ENCODE measurements around the gene NTM.

NTM gene

DNA sequence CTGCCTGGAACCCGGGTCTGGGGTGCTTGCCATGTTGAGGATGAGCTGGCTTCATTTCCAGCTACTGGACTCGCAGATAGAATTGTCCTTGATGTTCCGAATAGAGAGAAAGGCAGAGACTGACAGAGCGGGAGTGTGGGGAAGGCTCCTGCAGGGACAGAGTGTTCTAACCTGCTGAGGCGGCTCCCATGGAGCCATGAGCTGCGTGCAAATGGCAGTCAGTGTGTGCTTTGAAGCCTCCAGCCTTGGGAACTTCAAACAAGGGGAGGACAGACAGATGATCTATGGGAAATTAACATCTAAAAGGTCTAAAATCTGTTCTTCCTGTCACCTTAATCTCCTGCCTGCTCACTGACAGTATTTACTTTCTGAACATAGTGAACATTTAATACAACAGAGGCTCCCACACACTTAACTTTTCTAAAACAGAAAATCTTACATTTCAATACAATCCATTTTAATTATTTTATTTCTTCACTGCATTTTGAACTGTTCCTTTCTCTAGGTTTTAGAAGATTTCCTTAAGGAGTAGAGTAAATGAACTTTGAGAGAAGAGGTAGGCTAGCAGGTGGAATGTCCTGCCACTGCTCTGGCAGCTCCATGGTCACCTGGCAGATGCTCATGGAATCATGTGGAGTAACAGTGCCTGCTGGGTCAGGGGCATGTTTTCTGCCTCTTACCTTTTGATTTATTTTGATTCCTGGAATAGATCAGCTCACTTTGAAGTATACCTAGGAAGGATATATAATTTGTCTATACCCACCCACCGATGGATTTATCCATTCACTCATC, 481.7 kb downstream of the NTM start:
- no peaks in the 10 kb centered on the region for H3F3A ChIP-seq (ENCODE audit: control insufficient read depth, insufficient read depth)
- no peaks in the 10 kb centered on the region for H3K9me2 ChIP-seq (replicated peaks; ENCODE audit: control insufficient read depth, low read length)
- no peak overlapping the region for H3K4me2 ChIP-seq (ENCODE audit: low read length)
- no peaks in the 10 kb centered on the region for H3K36me3 ChIP-seq (ENCODE audit: control insufficient read depth, low read length)
- no peak overlapping the region for H3K4me3 ChIP-seq (ENCODE audit: low read length)
- H3K4me1 ChIP-seq (ENCODE audit: control insufficient read depth, low read length): no peaks in the 10 kb centered on the region
- H3K79me2 ChIP-seq (ENCODE audit: control insufficient read depth, low read length): no peaks in the 10 kb centered on the region
- peaks cover 4% of the 10 kb centered on the region; the same call in 1 of the 2 replicates for H3K27me3 ChIP-seq (ENCODE audit: control insufficient read depth, low read length)
- no peaks in the 10 kb centered on the region for H4K20me1 ChIP-seq (ENCODE audit: control insufficient read depth, insufficient read depth, low read depth, low read length)
- H3K9me3 ChIP-seq (ENCODE audit: control insufficient read depth, insufficient read depth, low read length): no peaks in the 10 kb centered on the region
- no peak overlapping the region for H3K27ac ChIP-seq (ENCODE audit: low read depth, low read length)
- TF ChIP-seq, protein P1, sequence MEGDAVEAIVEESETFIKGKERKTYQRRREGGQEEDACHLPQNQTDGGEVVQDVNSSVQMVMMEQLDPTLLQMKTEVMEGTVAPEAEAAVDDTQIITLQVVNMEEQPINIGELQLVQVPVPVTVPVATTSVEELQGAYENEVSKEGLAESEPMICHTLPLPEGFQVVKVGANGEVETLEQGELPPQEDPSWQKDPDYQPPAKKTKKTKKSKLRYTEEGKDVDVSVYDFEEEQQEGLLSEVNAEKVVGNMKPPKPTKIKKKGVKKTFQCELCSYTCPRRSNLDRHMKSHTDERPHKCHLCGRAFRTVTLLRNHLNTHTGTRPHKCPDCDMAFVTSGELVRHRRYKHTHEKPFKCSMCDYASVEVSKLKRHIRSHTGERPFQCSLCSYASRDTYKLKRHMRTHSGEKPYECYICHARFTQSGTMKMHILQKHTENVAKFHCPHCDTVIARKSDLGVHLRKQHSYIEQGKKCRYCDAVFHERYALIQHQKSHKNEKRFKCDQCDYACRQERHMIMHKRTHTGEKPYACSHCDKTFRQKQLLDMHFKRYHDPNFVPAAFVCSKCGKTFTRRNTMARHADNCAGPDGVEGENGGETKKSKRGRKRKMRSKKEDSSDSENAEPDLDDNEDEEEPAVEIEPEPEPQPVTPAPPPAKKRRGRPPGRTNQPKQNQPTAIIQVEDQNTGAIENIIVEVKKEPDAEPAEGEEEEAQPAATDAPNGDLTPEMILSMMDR (IDR thresholded peaks at IDR 0.05; ENCODE audit: low read depth, low read length, poor library complexity, severe bottlenecking): no peak
- TF ChIP-seq EZH2phosphoT487 (IDR thresholded peaks at IDR 0.05; ENCODE audit: borderline replicate concordance, low read length): no peak

DNA sequence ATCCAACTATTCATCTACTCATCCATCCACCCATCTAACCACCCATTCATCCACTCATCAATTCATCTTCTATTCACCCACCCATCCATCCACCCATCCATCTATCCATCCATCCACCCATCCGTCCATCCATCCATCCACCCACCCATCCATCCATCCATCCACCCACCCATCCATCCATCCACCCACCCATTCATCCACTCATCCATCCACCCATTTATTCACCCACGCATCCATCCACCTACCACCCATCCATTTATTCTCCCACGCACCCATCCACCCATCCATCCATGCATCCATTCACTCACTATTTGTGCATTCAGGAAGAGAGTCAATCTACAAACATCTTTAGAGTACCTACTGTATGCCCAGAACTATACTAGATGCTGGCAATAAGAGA, 482.3 kb downstream of the NTM start:
- Histone ChIP-seq H3K9me2 (replicated peaks; ENCODE audit: control insufficient read depth, low read length) (no peaks in the 10 kb centered on the region), H3K79me2 (ENCODE audit: control insufficient read depth, low read length) (no peaks in the 10 kb centered on the region), H3K9me3 (ENCODE audit: control insufficient read depth, insufficient read depth, low read length) (no peaks in the 10 kb centered on the region), H3F3A (ENCODE audit: control insufficient read depth, insufficient read depth) (no peaks in the 10 kb centered on the region), H3K4me2 (ENCODE audit: low read length) (no peak overlapping the region), H4K20me1 (ENCODE audit: control insufficient read depth, insufficient read depth, low read depth, low read length) (no peaks in the 10 kb centered on the region), H3K27me3 (ENCODE audit: control insufficient read depth, low read length) (peaks cover 4% of the 10 kb centered on the region; the same call in 1 of the 2 replicates), H3K36me3 (ENCODE audit: control insufficient read depth, low read length) (no peaks in the 10 kb centered on the region), H3K4me3 (ENCODE audit: low read length) (no peak overlapping the region), H3K27ac (ENCODE audit: low read depth, low read length) (no peak overlapping the region), H3K4me1 (ENCODE audit: control insufficient read depth, low read length) (no peaks in the 10 kb centered on the region)
- TF ChIP-seq EZH2phosphoT487 (IDR thresholded peaks at IDR 0.05; ENCODE audit: borderline replicate concordance, low read length): no peak
- TF ChIP-seq, protein P1 (IDR thresholded peaks at IDR 0.05; ENCODE audit: low read depth, low read length, poor library complexity, severe bottlenecking): no peak

DNA sequence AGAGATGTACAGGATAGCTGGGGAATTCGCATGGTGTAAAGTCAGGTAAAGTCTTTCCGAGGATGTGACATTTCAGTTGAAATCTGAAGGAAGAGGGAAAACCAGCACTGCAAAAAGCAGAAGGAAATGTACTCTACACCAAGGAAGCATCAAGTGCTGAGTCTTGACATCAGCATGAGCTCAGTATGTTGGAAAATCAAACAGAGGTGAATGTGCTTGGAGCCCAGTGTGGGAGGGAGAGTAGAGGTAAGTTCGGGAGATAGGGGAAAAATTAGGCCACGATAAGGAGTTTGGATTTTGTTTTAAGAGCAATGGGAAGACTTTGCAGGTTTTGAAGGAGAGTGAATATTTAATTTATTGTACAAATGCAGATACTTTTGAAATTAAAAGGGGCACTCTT, 484.0 kb downstream of the NTM start:
- H3K9me3 ChIP-seq (ENCODE audit: control insufficient read depth, insufficient read depth, low read length): no peaks in the 10 kb centered on the region
- no peaks in the 10 kb centered on the region for H3K9me2 ChIP-seq (replicated peaks; ENCODE audit: control insufficient read depth, low read length)
- TF ChIP-seq, protein P1 (IDR thresholded peaks at IDR 0.05; ENCODE audit: low read depth, low read length, poor library complexity, severe bottlenecking): no peak
- no peak for TF ChIP-seq EZH2phosphoT487 (IDR thresholded peaks at IDR 0.05; ENCODE audit: borderline replicate concordance, low read length)
- H3K27ac ChIP-seq (ENCODE audit: low read depth, low read length): no peak overlapping the region
- H3K4me1 ChIP-seq (ENCODE audit: control insufficient read depth, low read length): no peaks in the 10 kb centered on the region
- no peak overlapping the region for H3K4me2 ChIP-seq (ENCODE audit: low read length)
- no peaks in the 10 kb centered on the region for H4K20me1 ChIP-seq (ENCODE audit: control insufficient read depth, insufficient read depth, low read depth, low read length)
- no peak overlapping the region for H3K4me3 ChIP-seq (ENCODE audit: low read length)
- no peaks in the 10 kb centered on the region for H3K79me2 ChIP-seq (ENCODE audit: control insufficient read depth, low read length)
- H3K27me3 ChIP-seq (ENCODE audit: control insufficient read depth, low read length): peaks cover 4% of the 10 kb centered on the region; the same call in 1 of the 2 replicates
- H3K36me3 ChIP-seq (ENCODE audit: control insufficient read depth, low read length): no peaks in the 10 kb centered on the region
- H3F3A ChIP-seq (ENCODE audit: control insufficient read depth, insufficient read depth): no peaks in the 10 kb centered on the region
